Fibroblast of peridontal ligament (primary cell): ENCODE results near the gene PYGO2.
A peak's percentile ranks its signal among the peaks of the same experiment; 100 is the strongest.
"Not testable (repeated sequence)": the region's sequence is repeated elsewhere in the genome, so short reads cannot be mapped to it uniquely, and the experiment has no call there.

Experiments
- DNase-seq: peaks from one replicate; pipeline ENCODE4 v3.0.0-alpha.2; 2010; ENCODE audit errors: extremely low read depth

Gene PYGO2

DNA sequence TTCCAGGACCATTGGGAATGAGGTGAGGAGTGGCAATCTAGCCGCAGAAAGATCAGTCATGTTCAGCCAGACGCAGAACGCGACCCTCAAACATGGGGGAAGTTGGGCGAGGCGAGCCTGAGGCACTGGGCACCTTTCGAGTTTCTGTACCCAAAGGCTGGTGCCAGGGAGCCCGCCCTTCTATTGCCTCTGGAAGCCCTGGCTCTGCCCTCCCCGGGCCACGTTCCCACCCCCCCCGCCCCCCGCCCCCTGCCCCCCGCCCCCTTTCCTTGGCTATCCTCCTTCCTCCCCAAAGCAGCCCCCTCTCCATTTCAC lies 38.8 kb upstream of the PYGO2 start:
- no peak for DNase-seq

GRCh38 chr1:154999571-155000410 lies 38.2 kb upstream of the PYGO2 start:
- peak; percentile 5 for DNase-seq

DNA sequence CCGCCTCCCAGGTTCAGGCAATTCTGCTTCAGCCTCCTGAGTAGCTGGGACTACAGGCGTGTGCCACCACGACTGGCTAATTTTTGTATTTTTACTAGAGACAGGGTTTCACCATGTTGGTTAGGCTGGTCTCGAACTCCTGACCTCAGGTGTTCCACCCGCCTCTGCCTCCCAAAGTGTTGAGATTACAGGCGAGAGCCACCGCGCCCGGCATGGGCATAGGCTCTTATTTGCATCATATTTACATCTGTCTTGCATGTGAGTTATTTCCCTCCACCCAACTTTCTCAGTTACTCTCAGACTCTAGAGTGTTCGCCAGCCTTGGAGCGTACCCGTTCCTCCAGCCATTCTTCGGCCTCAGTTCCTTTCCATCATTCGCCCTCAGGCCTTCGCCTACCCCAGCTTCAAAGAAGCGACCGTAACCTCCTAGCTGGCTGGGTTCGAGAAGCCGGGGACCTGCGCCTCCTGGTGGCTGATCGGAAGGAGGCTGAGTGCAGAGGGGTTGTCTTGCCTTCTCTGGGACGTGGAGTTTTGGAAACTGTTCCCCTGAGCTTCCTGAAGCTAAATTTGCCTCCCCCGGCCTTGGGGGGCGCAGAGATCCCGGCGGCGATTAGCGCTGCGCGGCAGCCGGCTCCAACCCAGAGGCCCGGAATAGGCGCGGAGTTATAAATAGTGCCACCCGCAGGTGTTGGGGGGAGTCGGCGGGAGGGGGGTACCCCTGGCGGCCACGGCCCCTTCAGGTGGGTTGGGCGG lies 37.4 kb upstream of the PYGO2 start:
- peak; percentile 71 for DNase-seq

DNA sequence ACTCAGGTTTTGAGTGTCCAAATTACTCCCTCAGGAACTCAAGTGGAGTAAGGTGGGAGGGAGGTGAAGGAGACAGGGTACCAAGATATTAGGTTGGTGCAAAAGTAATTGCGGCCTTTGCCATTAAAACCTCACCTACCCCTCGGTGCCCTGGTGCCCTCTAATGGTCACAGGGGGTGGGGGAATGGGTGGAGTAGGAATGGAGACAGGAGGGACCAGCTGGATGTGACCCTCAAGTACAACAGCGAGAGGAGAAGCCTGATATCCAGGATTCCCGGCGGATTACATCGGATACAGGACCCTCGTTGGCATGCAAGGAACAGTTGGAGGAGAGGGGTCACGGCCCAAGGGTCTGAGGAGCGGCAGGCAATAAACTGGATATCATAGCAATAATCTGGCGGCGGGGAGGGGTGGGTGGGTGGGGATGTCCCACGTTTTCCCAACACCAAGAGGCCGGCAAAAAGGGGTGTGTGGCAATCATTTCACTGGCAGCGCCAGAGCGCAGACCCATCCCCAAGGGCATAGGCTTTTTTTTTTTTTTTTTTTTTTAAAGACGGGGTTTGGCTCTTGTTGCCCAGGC lies 36.7 kb upstream of the PYGO2 start:
- DNase-seq, result no peak

DNA sequence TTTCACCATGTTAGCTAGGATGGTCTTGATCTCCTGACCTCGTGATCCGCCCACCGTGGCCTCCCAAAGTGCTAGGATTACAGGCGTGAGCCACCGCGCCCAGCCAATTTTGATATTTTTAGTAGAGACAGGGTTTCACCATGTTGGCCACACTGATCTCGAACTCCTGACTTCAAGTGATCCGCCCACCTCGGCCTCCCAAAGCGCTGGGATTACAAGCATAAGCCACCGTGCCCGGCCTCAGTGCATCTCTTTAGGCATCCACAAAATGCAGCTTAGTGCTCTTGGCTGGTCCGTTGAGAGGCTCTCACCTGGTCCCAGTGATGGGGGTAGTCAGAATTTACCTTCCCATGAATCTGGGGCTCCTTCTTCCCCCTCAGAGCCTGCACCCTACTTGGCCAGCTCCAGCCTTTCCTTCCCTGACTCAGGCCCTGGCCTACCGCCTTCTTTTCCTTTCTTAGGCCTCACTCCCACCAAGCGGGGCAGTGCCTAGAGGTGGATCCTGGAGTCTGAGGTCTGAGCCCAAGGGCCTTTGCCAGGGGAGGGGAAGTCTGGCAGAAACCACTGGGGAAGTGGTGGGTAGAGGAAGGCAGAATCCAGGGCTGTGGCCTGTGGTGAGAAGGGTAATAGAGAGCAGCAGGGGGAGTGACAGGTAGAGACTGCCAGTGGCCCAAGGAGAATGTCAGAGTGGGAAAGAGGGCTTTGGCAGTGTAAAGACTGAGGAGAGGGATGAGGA lies 35.6 kb upstream of the PYGO2 start:
- no peak for DNase-seq

GRCh38 chr1:154995301-154995983 lies 33.9 kb upstream of the PYGO2 start:
- peak; percentile 86 for DNase-seq

- no peak for DNase-seq
Observed at GRCh38 chr1:154994591-154994990, 33.0 kb upstream of the PYGO2 start.

GRCh38 chr1:154994269-154994587 lies 32.6 kb upstream of the PYGO2 start:
- no peak for DNase-seq

DNA sequence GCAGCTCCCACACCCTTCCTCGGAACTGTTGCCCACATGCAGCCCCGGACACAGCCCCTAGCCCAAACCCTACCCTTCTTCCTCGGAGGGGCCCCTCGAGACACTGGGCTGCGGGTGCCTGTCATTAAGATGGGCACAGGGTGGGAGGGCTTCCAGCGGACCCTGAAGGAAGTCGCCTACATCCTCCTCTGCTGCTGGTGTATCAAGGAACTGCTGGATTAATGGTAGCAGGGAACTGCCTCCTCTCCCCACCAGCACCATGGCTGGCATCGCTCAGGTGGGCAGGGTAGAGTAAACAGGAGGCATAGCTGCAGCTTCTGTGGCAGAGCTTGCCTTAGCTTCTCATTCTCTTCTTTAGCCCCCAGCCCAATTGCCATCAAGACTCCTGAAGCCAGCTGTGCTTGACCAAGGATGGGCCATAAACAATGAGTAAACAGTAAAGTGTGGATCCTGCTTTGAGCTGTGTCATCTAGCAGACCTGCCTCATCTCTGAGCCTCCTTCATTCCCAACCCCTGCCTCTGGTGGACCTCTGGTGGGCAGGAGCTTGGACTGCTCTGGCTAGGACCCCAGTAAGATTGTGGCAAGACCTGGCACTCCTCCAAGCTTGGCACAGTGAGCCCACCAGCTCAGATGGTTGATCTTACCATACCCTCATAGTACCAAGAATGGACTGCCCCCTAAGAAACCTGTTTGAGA lies 32.1 kb upstream of the PYGO2 start, which contains the start of gene LENEP:
Gene LENEP, plus strand, starts transcription at position 15 of the 697 bp plus-strand sequence. Its CDS starts 22 bp downstream, at position 37.
- no peak for DNase-seq

DNA sequence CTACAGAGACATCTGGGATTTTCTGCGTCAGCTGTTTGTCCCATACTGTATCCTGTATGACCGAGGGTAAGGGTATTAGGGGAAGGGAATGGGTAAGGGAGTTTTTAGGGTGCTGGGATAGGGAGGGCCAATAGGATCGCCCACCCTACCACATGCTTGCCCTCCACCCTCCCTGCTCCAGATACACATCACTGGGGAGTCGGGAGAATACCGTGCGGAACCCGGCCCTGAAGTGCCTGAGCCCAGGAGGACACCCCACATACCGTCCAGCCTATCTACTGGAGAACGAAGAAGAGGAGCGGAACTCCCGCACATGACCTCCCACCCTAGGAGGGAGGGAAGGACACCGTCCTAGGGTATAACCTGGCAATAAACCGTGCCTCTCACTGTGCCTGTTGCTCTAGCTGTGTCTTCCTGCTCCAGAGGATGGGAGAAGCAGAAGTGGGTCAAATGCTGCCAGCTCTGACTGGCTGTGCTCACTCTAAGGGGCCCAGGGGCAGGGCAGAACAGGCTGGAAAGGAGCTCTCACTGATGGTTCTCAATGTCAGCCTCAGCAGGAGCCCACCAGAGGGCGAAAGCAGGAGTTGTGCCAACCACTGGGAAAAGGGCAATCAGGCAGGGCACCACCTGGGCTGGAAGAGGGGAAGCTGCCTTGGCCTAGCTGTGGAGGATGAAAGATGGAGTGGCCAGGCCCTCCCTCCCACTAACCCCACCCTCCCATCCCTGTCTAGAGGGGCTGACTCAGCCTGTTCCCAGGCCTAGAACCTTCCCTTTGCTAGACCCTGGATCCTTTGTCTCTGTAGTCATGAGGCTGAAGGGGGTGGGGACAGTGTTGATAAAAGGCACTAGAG lies 31.4 kb upstream of the PYGO2 start:
- DNase-seq, result no peak

- DNase-seq, result no peak
Observed at GRCh38 chr1:154990276-154990675, 28.7 kb upstream of the PYGO2 start.

DNA sequence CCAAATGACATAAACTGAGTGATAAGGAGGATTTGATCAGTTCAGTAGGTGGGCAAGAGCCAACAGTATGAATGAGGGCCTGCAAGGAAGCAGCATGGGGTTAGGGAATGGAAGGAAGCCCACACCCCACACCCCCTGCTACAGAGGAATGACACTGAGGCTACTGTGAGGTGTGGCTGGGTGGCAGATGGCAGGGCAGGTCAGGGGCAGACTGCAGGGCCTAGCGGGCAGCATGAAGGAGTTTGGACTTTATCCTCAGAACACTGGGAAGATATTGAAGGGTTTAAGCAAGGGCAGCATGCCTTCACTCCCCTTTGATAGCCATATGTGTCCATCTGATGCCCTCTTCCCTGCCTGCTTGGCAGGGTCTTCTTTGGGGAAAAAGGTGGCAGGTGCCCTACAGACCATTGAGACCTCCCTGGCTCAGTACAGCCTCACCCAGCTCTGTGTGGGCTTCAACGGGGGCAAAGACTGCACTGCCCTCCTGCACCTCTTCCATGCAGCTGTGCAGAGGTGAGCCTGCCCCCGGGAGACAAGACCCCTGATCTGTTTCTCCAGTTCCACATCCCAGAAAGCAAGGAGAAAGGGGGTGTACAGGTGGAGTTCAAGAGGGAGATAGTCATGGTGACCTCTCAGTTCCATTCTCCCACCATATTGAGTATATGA lies 27.7 kb upstream of the PYGO2 start:
- DNase-seq, result no peak

GRCh38 chr1:154988058-154988954 lies 26.7 kb upstream of the PYGO2 start:
- no peak for DNase-seq

DNA sequence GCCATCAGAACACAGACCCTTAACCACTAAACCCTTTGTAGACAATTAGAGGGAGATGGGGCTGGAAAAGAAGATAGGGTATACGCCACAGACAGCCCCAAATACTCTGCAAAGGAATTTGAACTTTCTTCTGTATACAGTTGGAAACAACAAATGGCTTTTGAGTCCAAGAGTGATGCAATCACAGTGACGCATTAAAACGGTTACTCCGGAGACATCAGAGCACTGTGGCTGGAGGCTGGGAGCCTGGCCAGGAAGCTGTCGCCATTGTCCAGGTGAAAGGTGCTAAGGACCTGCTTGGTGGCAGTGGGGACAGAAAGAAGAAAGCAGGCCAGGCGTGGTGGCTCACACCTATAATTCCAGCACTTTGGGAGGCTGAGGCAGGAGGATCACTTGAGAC lies 25.7 kb upstream of the PYGO2 start:
- DNase-seq, result no peak

DNA sequence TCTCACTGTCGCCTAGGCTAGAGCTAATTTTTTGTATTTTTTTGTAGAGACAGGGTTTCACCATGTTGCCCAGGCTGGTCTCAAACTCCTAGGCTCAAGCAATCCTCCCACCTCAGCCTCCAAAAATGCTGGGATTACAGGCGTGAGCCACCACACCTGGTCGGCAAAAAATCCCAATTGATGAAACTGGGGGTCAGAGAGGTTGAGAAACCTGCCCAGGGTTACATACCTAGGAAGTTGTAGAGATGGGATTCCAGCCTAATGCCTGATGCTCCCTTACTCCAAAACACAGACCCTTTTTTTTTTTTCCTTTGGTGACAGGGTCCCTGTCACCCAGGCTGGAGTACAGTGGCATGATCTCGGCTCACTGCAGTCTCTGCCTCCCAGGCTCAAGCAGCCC lies 25.2 kb upstream of the PYGO2 start:
- not testable (repeated sequence) for DNase-seq

DNA sequence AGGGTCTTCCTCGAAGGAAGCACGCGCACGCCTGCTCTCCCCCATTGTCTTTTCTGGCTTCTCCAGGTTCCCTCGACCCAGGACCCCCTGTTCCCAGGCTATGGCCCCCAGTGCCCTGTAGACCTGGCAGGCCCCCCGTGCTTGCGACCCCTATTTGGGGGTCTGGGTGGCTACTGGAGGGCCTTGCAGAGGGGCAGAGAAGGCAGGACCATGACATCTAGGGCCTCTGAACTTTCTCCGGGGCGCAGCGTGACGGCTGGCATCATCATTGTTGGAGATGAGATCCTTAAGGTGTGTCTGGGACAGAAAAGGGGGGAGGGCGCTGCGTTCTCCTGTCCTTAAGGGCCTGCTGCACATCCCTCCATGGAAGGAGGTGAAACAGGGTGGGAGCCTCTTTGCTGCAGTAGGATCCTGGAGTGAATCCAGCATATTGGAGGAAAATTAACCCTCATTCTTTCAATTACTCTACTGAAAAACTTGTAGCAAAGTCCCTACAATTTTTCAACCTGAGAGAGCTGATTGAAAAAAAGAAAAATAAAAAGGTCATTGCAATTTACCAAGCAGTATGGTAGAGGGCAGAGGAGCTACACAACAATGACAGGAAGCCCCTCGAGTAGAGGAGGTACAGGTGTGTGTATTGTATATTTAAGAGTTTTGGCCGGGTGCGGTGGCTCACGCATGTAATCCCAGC lies 22.3 kb upstream of the PYGO2 start:
- DNase-seq, result no peak

DNA sequence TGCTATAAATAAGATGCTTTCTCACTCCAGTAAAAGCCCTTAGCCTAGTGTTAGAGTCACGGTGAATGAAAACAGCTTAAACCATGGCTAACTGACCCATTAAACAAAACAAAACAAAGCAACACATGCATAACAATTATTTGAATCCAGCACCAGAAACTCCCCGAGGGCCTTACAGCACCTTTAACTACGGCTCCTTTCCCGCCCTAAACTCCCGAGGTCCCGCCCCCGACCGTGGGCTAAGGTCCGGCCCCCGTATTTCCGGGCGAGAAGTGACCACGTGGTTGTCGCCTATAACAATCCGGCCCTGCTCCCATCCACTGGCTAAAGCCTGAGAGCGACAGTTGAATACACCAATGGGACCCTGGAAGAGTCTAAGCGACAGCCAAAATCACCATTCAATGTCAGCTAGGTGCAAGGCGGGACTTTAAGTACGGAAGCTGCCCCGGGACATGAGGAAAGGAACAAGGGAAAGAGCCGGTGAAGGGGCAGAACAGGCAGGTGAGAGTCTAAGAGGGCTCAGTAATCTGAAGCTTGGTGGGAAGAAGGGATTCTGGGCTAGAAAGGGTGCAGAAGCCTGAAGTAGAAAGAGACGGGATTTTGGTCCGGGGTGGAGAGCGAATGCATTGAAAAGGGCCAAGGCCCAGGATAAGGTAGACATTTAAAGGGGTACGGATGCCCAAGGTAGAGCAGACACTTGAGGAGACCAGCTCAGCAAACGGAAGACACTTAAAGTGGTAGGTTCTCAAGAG lies 21.5 kb upstream of the PYGO2 start, which contains the start of gene FLAD1:
Gene FLAD1, plus strand, starts transcription at position 448 of the 752 bp plus-strand sequence. CDS start 351 bp downstream, outside the sequence.
- peak; percentile 100 for DNase-seq
